ENCODE data around the gene SPATA21. TPM values are rescaled to one million over a fixed set of nuclear protein-coding genes. Genes with fewer than 3 reads are reported as not detected.

SPATA21 gene
- total RNA-seq, 2 experiments from 2014 or later, result not detected

GRCh38 chr1:16397120-16397519 lies 40.1 kb downstream of the SPATA21 start:
- peak overlapping the region; percentile 83 for H3K27ac Mint-ChIP-seq
- POLR2A ChIA-PET, result no interaction called here
- DNase-seq (no peak), ATAC-seq (no peak)
- no peaks in the 10 kb centered on the region for H3K9me3 Mint-ChIP-seq
- H3K4me3 Mint-ChIP-seq, result no peak overlapping the region
- TF ChIP-seq CTCF (IDR thresholded peaks at IDR 0.05), result no peak
- CTCF ChIA-PET, result interaction anchor here (0.8 kb wide), 1 partner anchor 43 kb away, joined by 4 read pairs; the partner anchor contains the start of gene NECAP2
- H3K36me3 Mint-ChIP-seq (ENCODE audit: low read depth), result peaks cover 41% of the 10 kb centered on the region
- intact Hi-C loops (cut with micrococcal nuclease), result no loop called here
- H3K27me3 Mint-ChIP-seq, result no peaks in the 10 kb centered on the region
- H3K4me1 Mint-ChIP-seq (ENCODE audit: low read depth), result peaks cover 35% of the 10 kb centered on the region

GRCh38 chr1:16396591-16396990 lies 40.6 kb downstream of the SPATA21 start:
- Mint-ChIP-seq H3K27me3 (no peaks in the 10 kb centered on the region), H3K4me3 (no peak overlapping the region), H3K36me3 (ENCODE audit: low read depth) (peaks cover 44% of the 10 kb centered on the region), H3K27ac (peak overlapping the region; percentile 83), H3K9me3 (no peaks in the 10 kb centered on the region), H3K4me1 (ENCODE audit: low read depth) (peaks cover 40% of the 10 kb centered on the region)
- ChIA-PET POLR2A (interaction anchor here (0.8 kb wide), 1 partner anchor 21 kb away, joined by 3 read pairs; no protein-coding TSS in a partner anchor), CTCF (interaction anchor here (0.8 kb wide), 1 partner anchor 44 kb away, joined by 4 read pairs; the partner anchor contains the start of gene NECAP2)
- no peak for TF ChIP-seq CTCF (IDR thresholded peaks at IDR 0.05)
- no peak for ATAC-seq
- intact Hi-C loops (cut with micrococcal nuclease), result no loop called here
- no peak for DNase-seq

GRCh38 chr1:16394977-16395376 lies 42.2 kb downstream of the SPATA21 start:
- Mint-ChIP-seq H3K4me1 (ENCODE audit: low read depth) (peaks cover 57% of the 10 kb centered on the region), H3K9me3 (no peaks in the 10 kb centered on the region), H3K36me3 (ENCODE audit: low read depth) (peaks cover 48% of the 10 kb centered on the region), H3K4me3 (no peak overlapping the region), H3K27ac (no peak overlapping the region), H3K27me3 (no peaks in the 10 kb centered on the region)
- ChIA-PET CTCF (no interaction called here), POLR2A (interaction anchor here (1.1 to 1.6 kb wide), 2 partner anchors 22 to 39 kb away, joined by 3 to 4 read pairs; no protein-coding TSS in a partner anchor)
- intact Hi-C loops (cut with micrococcal nuclease), result no loop called here
- DNase-seq (no peak), ATAC-seq (no peak)
- TF ChIP-seq CTCF (IDR thresholded peaks at IDR 0.05), result no peak

- no peaks in the 10 kb centered on the region for H3K27me3 Mint-ChIP-seq
- H3K9me3 Mint-ChIP-seq, result no peaks in the 10 kb centered on the region
- intact Hi-C loops (cut with micrococcal nuclease), result no loop called here
- ChIA-PET CTCF (interaction anchor here (1.0 to 1.1 kb wide), 2 partner anchors 25 to 315 kb away, joined by 3 to 4 read pairs; no protein-coding TSS in a partner anchor), POLR2A (interaction anchor here (1.4 to 1.6 kb wide), 3 partner anchors 15 to 26 kb away, joined by 4 to 5 read pairs (median 4); no protein-coding TSS in a partner anchor)
- TF ChIP-seq CTCF (IDR thresholded peaks at IDR 0.05), result no peak
- peaks cover 44% of the 10 kb centered on the region for H3K36me3 Mint-ChIP-seq (ENCODE audit: low read depth)
- ATAC-seq (no peak), DNase-seq (peak; percentile 38)
- H3K27ac Mint-ChIP-seq, result peak overlapping the region; percentile 82
- no peak overlapping the region for H3K4me3 Mint-ChIP-seq
- H3K4me1 Mint-ChIP-seq (ENCODE audit: low read depth), result peaks cover 62% of the 10 kb centered on the region
Measured at GRCh38 chr1:16393570-16394521, 43.4 kb downstream of the SPATA21 start.
